HepG2 (cell line): Measurements from ENCODE around the gene TMEM131. TPM values are rescaled to one million over a fixed set of nuclear protein-coding genes. Genes with fewer than 3 reads are reported as not detected.

Experiments used
- ATAC-seq: fragments of 200-7000 bp; cut with Tn5 transposase; 3 replicates; pipeline ENCODE4 v1.9.1; 2020; ENCODE audit warnings: mild to moderate bottlenecking, moderate library complexity
- BruUV-seq: library from RNA; stranded (reverse); fragments of 400-500 nt; replicated peaks from 2 replicates; lab custom pipeline; 2021; lab: Mats Ljungman, UMichigan
- CTCF ChIA-PET: fragments of 300-600 bp; formaldehyde crosslinking; extraction: SDS; loops from one replicate; lab custom pipeline; 2021; ENCODE audit warnings: low total read pairs, inconsistent platforms, low intra/inter-chr PET ratio; lab: Yijun Ruan, JAX
- POLR2A ChIA-PET: fragments of 350-600 bp; sonication (Branson Sonifier 250); formaldehyde crosslinking; loops from one replicate; lab custom pipeline; 2020; ENCODE audit warnings: antibody characterized with exemption, inconsistent platforms; lab: Yijun Ruan, JAX
- DNase-seq: peaks from one replicate; pipeline ENCODE4 v3.0.0-alpha.2; 2015; ENCODE audit warnings: low spot score
- FAIRE-seq: peaks from 3 replicates; lab custom pipeline; 2011; peaks lifted over from hg19 to GRCh38; lab: Jason Lieb, UNC
- H2AFZ ChIP-seq: one replicate; pipeline ENCODE4 v1.6.1; 2011; ENCODE audit warnings: low read length, inconsistent platforms
- H3K27ac ChIP-seq: fragments of 300-600 bp; 3 replicates; pipeline ENCODE4 v1.8.0; 2011; ENCODE audit warnings: mixed run types, mild to moderate bottlenecking, mixed read lengths, low read length, inconsistent platforms; ENCODE audit not compliant: insufficient read depth; ENCODE audit errors: extremely low read length
- H3K27me3 ChIP-seq, 2 experiments: fragments of 200-600 bp in 1 of 2; 2 replicates in 1 of 2; 3 replicates in 1 of 2; pipeline versions ENCODE4 v1.6.0 to v1.8.0; 2011; ENCODE audit warnings: low read length in 2 of 2, mild to moderate bottlenecking in 2 of 2, moderate library complexity in 2 of 2, inconsistent platforms in 1 of 2; ENCODE audit not compliant: insufficient read depth in 2 of 2, control insufficient read depth in 1 of 2
- H3K36me3 ChIP-seq, 2 experiments: fragments of 200-600 bp in 1 of 2; replicated peaks in 1 of 2; 2 replicates in 1 of 2; 3 replicates in 1 of 2; pipeline versions ENCODE4 v1.5.1 to v1.8.0; 2011; ENCODE audit warnings: low read length in 2 of 2, inconsistent platforms in 1 of 2; ENCODE audit not compliant: insufficient read depth in 2 of 2, control insufficient read depth in 1 of 2
- H3K4me1 ChIP-seq: 2 replicates; pipeline ENCODE4 v1.5.1; 2012; ENCODE audit warnings: low read length, inconsistent platforms; ENCODE audit not compliant: insufficient read depth
- H3K4me2 ChIP-seq: 2 replicates; pipeline ENCODE4 v1.6.0; 2011; ENCODE audit warnings: low read depth, low read length, inconsistent platforms
- H3K4me3 ChIP-seq, 3 experiments: fragments of 200-600 bp in 1 of 3; sonication (generic), shearing (Covaris generic) in 1 of 3; replicated peaks in 1 of 3; 2 replicates each; pipeline ENCODE4 v1.5.1; 2011 to 2016; ENCODE audit warnings: low read length in 3 of 3, inconsistent platforms in 2 of 3, low read depth in 2 of 3, mild to moderate bottlenecking in 2 of 3, control low read depth in 1 of 3, mixed read lengths in 1 of 3; ENCODE audit not compliant: insufficient read depth in 1 of 3
- H3K79me2 ChIP-seq: one replicate; pipeline ENCODE4 v1.6.1; 2011; ENCODE audit warnings: low read length, inconsistent platforms; ENCODE audit not compliant: insufficient read depth
- H3K9ac ChIP-seq: 2 replicates; pipeline ENCODE4 v1.6.0; 2011; ENCODE audit warnings: mild to moderate bottlenecking, low read depth, low read length, inconsistent platforms; ENCODE audit not compliant: insufficient read depth
- H3K9me3 ChIP-seq: 2 replicates; pipeline ENCODE4 v1.5.1; 2012; ENCODE audit warnings: mild to moderate bottlenecking, low read length
- H4K20me1 ChIP-seq: 2 replicates; pipeline ENCODE4 v1.6.0; 2011; ENCODE audit warnings: inconsistent platforms, mild to moderate bottlenecking, low read length, moderate library complexity; ENCODE audit not compliant: insufficient read depth
- CCAR2 ChIP-seq: fragments of 200-400 bp; formaldehyde crosslinking; optimal IDR thresholded peaks from 2 replicates; pipeline ENCODE3; 2018; ENCODE audit warnings: low read depth, mild to moderate bottlenecking, low read length, moderate library complexity
- EZH2 ChIP-seq: conservative IDR thresholded peaks from 2 replicates; pipeline ENCODE4 v1.6.1; 2012; ENCODE audit warnings: mild to moderate bottlenecking, low read depth, low read length, moderate library complexity
- NFE2L1 ChIP-seq: sonication (generic); formaldehyde crosslinking; IDR thresholded peaks from 2 replicates; pipeline ENCODE4 v1.4.0; 2020; ENCODE audit warnings: missing genetic modification reagents, mild to moderate bottlenecking, borderline replicate concordance
- PHF5A ChIP-seq: IDR thresholded peaks from one replicate; pipeline ENCODE4 v1.6.1; 2018; ENCODE audit warnings: low read depth, missing genetic modification reagents; ENCODE audit not compliant: unreplicated experiment
- PRMT3 ChIP-seq: sonication (generic); formaldehyde crosslinking; IDR thresholded peaks from 2 replicates; pipeline ENCODE4 v1.8.1; 2022; ENCODE audit warnings: low read depth, mild to moderate bottlenecking, moderate library complexity, missing genetic modification reagents, borderline replicate concordance
- RBM39 ChIP-seq: fragments of 200-400 bp; formaldehyde crosslinking; IDR thresholded peaks from one replicate; pipeline ENCODE4 v1.6.1; 2018; ENCODE audit warnings: antibody characterized with exemption, mild to moderate bottlenecking, low read depth, low read length; ENCODE audit not compliant: poor library complexity, severe bottlenecking
- SAFB2 ChIP-seq: sonication (generic); formaldehyde crosslinking; IDR thresholded peaks from 2 replicates; pipeline ENCODE4 v1.5.1; 2020; ENCODE audit warnings: missing genetic modification reagents, low read depth, mild to moderate bottlenecking, borderline replicate concordance
- SNAI1 ChIP-seq: sonication (generic); formaldehyde crosslinking; IDR thresholded peaks from 2 replicates; pipeline ENCODE4 v1.5.0; 2020; ENCODE audit warnings: mild to moderate bottlenecking, missing genetic modification reagents, borderline replicate concordance
- ZSCAN12 ChIP-seq: sonication (generic); formaldehyde crosslinking; IDR thresholded peaks from 2 replicates; pipeline ENCODE4 v1.9.0; 2021; ENCODE audit warnings: mild to moderate bottlenecking, missing genetic modification reagents
- ZZZ3 ChIP-seq: sonication (generic); formaldehyde crosslinking; IDR thresholded peaks from 2 replicates; pipeline ENCODE4 v1.4.0; 2020; ENCODE audit warnings: missing genetic modification reagents, mild to moderate bottlenecking, borderline replicate concordance
- WGBS: methylation state at CpG from one replicate; pipeline ENCODE4 v1.1.6; 2017; ENCODE audit warnings: low lambda C conversion rate; 5-methylcytosine and 5-hydroxymethylcytosine counted together
- in situ Hi-C: cut with HindIII; loops from 2 replicates; pipeline ENCODE4 v1.10.0; 2017; ENCODE audit warnings: low pct_unique_long_range_greater_than_20kb; ENCODE audit not compliant: extremely low pct_ligation_motif_present
- intact Hi-C: fragments of 100-400 bp; cut with micrococcal nuclease; formaldehyde crosslinking; loops from one replicate; pipeline ENCODE4 v1.10.0; 2022; ENCODE audit not compliant: unreplicated experiment
- polyA plus RNA-seq, 8 experiments: library from polyadenylated mRNA; depleted of rRNA in 3 of 8; stranded (reverse) in 7 of 8; unstranded in 1 of 8; fragments of >200 nt; fragmentation: Illumina TruSeq in 4 of 8; extraction: Trizol in 4 of 8; gene quantifications; 2 replicates each; pipeline versions ENCODE4 v1.2.1 to v1.2.3, GENCODE V29; 2011 to 2016; ENCODE audit warnings: low read depth in 4 of 8, missing spikeins in 1 of 8, mixed read lengths in 1 of 8; ENCODE audit not compliant: insufficient read depth in 1 of 8
- total RNA-seq, 5 experiments: library from RNA; depleted of rRNA; stranded (reverse); fragments of >200 nt; fragmentation: Illumina TruSeq; extraction: Trizol; gene quantifications; 2 replicates each; pipeline ENCODE4 v1.2.3, GENCODE V29; 2016; ENCODE audit warnings: low read depth in 1 of 5

Gene TMEM131
- total and polyA plus RNA-seq, 2 of the 13 experiments (the other 11 are each of a cell fraction or from before 2014, with no cell fraction given): 17.9 to 19.5 TPM

DNA sequence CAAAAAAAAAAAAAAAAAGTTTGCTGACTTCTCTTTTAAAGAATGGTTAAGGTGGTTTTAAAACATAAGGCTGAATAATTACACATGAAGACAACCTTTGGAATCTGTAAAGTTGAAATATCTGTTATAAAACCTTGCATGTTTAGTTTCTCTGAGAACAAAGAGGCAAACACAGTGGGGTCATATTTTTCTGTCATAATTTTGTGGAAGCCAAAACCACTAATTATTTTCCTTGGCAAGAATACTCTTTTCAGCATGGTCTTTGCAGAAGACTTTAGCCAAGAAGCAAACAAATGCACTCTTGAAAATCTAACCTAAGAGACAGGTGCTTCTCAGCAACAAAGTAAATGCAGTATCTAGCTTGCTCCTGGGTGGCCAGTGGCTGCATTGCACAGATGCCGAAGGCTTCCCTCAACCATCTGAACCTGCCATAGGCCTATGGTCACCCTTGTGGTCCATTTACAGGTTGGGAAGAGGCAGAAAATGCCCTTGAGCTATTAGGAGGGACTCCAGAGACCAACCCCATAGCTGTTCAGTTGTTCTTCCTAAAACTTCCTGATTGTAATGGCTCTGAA is 237.5 kb downstream of the TMEM131 start (continued):
- TF ChIP-seq NFE2L1 (CRISPR knock-in tag): no peak

DNA sequence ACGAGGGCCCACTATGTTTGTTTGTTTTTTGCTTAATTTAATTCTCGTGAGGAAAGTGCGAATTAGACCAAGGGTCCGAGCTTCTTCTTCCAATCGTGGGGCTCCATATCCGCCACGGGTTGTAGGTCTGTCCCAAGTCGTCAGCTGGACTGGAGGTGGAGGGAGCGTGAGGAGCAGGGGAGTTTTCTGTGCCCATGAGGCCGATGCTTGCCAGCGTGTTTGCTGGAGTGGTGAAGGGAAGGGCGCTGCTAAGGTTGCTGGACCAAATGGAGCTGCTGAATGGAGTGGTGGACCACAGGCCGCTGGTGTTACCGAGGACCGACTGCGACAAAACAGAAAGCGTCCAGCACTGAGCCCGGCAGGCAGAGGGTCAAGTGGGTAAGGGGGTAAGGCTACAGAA is 238.7 kb downstream of the TMEM131 start:
- no peak overlapping the region for H3K27ac ChIP-seq
- DNase-seq (no peak), ATAC-seq (no peak), FAIRE-seq (no peak)
- H3K4me2 ChIP-seq: no peak overlapping the region
- intact Hi-C loops: no loop called here
- no peaks in the 10 kb centered on the region for H3K27me3 ChIP-seq
- no TSS peak for BruUV-seq
- no peak overlapping the region for H3K4me3 ChIP-seq
- POLR2A ChIA-PET: no interaction called here
- no peak overlapping the region for H2AFZ ChIP-seq
- H3K36me3 ChIP-seq: peaks cover 15 to 65% of the 10 kb centered on the region in 2 experiments
- H4K20me1 ChIP-seq: no peaks in the 10 kb centered on the region
- TF ChIP-seq ZSCAN12 (no peak), SAFB2 (CRISPR knock-in tag) (no peak), CCAR2 (no peak), PRMT3 (no peak), PHF5A (CRISPR knock-in tag) (no peak), ZZZ3 (CRISPR knock-in tag) (no peak), SNAI1 (no peak), EZH2 (no peak), RBM39 (no peak)
- no peaks in the 10 kb centered on the region for H3K4me1 ChIP-seq
- in situ Hi-C loops: no loop called here
- H3K79me2 ChIP-seq: no peaks in the 10 kb centered on the region
- H3K9ac ChIP-seq: no peak overlapping the region
- 97% methylated on average over 18 of the region's 18 CpGs for WGBS
- no peaks in the 10 kb centered on the region for H3K9me3 ChIP-seq
- CTCF ChIA-PET: no interaction called here
